ENCODE results near the gene SLC25A19.
"Not testable (repeated sequence)": the region's sequence is repeated elsewhere in the genome, so short reads cannot be mapped to it uniquely, and the experiment has no call there.

Gene SLC25A19

DNA sequence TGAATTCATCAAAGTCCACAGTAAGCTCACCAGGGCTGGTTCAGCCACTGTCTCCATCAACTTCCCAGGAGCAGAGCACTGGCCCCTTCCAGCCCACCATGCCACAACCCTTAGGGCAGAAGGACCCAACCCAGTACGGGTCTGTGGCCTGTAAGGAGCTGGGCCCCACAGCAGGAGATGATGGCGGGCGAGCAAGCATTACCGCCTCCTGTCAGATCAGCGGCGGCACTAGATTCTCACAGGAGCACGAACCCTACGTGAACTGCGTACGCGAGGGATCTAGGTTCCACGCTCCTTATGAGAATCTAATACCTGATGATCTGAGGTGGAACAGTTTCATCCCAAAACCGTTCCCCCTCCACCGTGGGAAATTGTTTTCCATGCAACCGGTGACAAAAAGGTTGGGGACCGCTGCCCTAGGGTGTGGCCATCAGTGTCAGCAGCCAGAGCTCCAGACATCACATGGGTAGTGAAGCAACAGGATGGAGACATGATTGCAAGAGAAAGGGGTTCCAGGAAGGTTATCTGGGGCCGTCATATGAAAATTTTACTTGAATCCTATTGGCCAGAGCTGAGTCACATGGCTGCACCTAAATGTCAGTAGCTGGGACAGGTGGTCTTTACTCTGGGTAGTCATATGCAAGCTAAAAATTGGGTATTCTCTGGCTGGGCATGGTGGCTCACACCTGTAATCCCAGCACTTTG lies 12.4 kb upstream of the SLC25A19 start:
- DNase-seq (ENCODE audit: low read depth in 2 of 2), result no peak

DNA sequence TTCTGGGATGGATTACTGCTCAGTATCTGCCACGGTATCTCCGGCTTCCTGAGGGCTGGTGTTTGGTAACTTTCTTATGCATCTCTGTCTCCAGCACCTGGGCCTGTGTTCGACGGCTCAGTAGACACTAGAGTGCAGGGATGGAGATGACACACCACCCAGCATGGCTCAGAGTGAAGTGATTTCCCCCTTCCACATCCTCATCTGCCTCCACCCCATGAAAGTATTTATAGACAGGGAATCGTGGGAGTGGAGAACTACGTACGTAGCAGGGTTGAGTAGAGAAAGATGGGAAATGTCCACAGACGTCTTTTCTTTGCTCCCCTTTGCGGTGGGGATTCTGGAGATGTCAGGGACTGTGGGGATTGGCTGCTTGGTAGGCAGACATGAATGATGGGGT lies 11.8 kb upstream of the SLC25A19 start:
- DNase-seq (ENCODE audit: low read depth in 2 of 2), result no peak

GRCh38 chr17:75300280-75300679 lies 11.0 kb upstream of the SLC25A19 start:
- DNase-seq (ENCODE audit: low read depth in 2 of 2), result no peak

GRCh38 chr17:75295201-75296158 lies 6.2 kb upstream of the SLC25A19 start:
- DNase-seq (ENCODE audit: low read depth in 2 of 2), result peak in 1 of 2 donors; percentile 13

GRCh38 chr17:75292810-75293448 lies 3.7 kb upstream of the SLC25A19 start:
- not testable (repeated sequence) for DNase-seq (ENCODE audit: low read depth in 2 of 2)

GRCh38 chr17:75289832-75290337 lies 652 bp upstream of the SLC25A19 start:
- peak; percentile 40 for DNase-seq (ENCODE audit: low read depth in 2 of 2)

DNA sequence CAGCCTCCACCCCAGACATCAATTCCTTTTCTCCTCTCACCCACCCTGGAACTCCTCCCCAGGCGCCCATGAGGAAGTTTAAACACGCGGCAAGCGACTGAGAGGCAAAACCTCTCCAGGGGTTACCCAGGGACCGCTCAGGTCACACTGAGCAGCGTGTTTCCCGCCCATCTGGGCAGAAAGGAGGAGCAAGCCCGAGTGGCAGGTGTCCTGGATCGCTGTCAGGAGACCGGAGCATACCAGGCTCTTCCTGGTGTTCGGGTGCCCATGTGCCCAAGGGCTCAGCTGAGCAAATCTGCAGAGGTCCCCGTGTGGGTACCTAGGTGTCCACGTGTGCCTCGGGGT lies 491 bp downstream of the SLC25A19 start:
- peak in 1 of 2 donors; percentile 42 for DNase-seq (ENCODE audit: low read depth in 2 of 2)

GRCh38 chr17:75288359-75288758 lies 874 bp downstream of the SLC25A19 start:
- no peak for DNase-seq (ENCODE audit: low read depth in 2 of 2)

DNA sequence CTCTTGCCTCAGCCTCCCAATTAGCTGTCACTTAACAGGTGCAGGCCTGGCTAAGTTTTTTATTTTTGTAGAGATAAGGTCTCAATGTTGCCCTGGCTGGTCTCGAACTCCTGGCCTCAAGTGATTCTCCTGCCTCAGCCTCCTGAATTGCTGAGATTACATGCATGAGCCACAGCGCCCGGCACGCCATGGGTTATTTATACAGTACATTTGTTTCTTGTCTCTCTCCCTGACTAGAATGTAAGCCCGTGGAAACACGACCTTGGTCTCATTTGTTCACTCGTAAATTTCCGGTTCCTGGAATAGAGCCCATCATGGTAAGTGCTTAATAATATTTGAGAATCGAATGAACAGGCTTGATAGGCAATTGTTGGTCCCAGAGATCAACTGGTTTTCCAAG lies 2.0 kb downstream of the SLC25A19 start:
- no peak for DNase-seq (ENCODE audit: low read depth in 2 of 2)

GRCh38 chr17:75285123-75285522 lies 4.1 kb downstream of the SLC25A19 start:
- DNase-seq (ENCODE audit: low read depth in 2 of 2), result no peak

- DNase-seq (ENCODE audit: low read depth in 2 of 2), result not testable (repeated sequence)
Observed at GRCh38 chr17:75280189-75280588, 9.0 kb downstream of the SLC25A19 start.

DNA sequence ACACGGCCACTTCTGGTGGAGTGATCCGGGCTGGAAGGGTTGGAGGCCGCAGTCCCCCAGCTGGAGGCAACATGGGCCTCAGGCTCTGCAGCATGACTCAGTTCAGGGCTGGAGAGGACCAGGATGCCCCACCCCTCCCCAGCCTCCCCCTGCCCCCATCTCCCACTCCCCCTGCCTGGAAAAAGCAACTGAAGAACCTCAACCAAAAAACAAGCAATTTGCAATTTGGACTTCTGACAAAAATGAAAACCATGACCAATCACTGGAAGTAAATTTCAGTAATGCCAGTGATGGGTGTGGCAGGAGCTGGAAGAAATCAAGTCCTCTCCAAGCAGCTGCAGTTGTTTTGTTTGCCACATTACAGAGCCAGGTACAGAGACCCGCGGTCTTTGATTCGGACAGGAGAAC lies 11.6 kb downstream of the SLC25A19 start:
- DNase-seq (ENCODE audit: low read depth in 2 of 2), result no peak

DNA sequence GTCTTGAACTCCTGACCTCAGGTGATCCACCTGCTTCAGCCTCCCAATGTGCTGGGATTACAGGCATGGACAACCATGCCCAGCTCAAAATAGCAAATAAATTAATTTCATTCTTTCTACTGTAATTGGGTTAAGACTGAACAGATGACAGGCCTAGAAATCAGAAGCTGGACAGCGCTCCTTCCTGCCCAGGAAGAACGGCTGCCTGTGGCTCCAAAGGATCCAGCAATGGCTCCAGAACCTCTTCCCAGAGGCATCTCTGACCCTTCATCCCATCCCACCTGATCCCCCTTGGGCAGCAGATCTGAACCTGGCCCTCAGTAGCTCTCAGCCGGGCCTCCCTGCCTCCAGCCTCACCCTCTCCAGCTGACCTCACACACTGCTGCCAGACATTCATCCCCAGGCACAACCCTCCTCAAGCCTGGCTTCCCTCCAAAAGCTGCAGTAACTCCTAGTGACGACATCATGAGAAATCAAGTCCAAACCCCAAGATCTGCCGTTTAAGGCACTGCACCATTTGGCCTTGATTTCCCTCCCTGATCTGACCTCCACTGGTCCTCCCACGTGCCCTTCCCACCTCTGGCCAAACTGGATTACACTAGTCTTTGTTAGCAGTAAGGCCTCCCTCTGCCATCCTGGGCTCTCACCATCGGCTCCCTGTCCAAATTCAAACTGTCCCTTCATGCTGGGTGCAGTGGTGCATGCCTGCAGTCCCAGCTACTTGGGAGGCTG lies 15.1 kb downstream of the SLC25A19 start:
- no peak for DNase-seq (ENCODE audit: low read depth in 2 of 2)

GRCh38 chr17:75272848-75273184 lies 16.4 kb downstream of the SLC25A19 start:
- DNase-seq (ENCODE audit: low read depth in 2 of 2), result no peak

DNA sequence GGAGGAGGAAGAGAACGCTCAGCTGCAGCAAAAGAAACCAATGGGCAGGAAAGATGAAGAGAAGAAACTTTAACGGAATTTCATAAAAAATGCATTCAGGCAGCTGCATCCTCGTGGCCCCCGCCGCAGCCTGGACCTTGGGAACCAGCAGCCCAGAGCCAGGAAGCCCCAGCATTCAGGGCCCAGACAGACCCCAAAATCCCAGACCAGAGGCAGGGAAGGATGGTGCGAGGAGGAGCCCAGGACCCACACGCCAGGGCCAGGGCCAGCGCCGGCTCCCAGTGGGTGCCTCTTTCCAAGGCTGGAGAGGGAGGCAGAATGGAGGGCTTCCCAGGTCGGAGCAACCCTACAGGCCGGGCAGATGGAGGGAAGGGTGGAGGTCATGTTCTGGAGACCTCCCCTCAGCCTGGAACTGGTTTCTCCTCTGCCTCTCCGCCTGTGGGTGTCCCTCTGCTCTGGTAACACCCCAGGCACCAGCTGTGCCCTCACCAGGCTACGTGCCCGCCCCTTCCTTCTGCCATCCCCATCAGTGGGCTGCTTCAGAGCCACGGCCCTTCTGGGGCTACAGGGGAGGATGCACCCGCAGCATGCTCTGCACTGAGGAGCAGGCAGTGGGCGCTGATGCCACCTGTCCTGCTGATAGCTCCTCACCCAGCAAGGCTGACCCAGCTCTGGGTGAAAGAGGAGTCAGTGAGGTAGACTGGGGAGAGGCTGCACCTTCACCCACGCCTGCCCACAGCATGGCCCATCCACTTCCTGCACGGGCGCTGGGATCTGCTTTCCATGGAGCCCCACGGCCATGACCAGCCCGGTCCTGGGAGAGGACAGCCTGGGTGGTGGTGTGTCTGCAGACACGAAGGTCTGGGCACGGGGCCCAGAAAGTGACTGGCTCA lies 17.0 kb downstream of the SLC25A19 start:
- DNase-seq (ENCODE audit: low read depth in 2 of 2), result no peak

GRCh38 chr17:75271233-75271954 lies 17.8 kb downstream of the SLC25A19 start:
- peak; percentile 76 to 83 for DNase-seq (ENCODE audit: low read depth in 2 of 2)

- no peak for DNase-seq (ENCODE audit: low read depth in 2 of 2)
Observed at GRCh38 chr17:75270966-75271232, 18.3 kb downstream of the SLC25A19 start, which contains the start of gene MIF4GD. Gene MIF4GD, minus strand, starts transcription at chr17:75271231. Its CDS starts 1,036 bp downstream, at chr17:75270195.

DNA sequence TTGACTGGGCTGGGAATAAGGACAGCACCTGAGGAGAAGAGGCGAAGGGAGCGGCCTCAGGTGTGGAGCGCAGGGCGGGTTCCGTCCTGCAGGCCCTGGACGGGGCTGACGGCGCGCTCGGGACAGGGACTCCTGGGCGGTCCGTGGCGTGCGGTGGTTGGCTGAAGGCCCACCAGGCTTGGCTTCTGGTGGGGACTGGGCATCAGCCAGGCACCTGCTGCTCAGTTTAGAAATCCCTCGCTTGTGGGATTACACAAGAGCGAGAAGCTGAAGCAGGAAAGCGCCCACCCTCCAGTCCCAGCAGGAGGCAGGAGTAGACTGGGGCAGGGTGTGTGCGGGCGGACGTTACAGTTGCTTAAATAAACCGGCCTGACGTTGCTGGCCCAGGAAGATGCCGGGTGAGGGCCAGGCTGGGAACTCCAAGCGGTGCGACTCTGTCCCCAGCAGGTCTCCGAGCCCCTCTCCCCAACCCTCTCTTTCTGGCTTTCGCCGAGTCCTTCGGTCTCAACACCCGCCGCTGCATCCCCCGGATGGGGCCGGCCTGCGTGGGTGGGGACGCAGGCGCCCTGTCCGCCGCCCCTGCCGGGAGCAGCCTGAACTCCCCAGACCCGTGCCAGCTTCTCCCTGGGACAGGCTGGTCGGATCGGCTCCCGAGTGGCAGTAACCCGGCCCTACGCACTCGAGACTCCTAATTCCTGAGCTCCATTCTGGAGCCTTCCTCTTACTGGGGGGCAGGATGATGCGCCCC lies 18.8 kb downstream of the SLC25A19 start:
- peak; percentile 34 to 43 for DNase-seq (ENCODE audit: low read depth in 2 of 2)

DNA sequence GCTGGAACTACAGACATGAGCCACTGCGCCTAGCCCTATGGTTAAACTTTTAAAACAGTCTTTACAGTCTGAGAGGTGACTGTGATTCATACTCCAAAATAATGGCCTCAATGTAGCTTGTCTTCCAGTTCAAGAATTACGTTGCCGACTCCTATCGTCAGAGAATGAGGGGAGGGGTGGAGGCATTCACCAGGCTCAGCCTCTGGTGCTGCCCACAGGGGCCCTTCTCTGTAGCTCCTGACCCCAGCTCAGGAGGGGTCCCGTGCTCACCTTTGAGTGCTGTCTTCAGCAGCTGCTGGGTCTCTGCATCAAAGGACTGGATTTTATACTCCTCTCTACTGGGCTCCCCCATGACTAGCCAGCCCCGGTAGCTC lies 19.4 kb downstream of the SLC25A19 start:
- no peak for DNase-seq (ENCODE audit: low read depth in 2 of 2)
